HG02642 (cell line): Measurements from ENCODE around the gene FSTL4.

Source experiments
- ATAC-seq: cut with Tn5 transposase; IDR thresholded peaks from one replicate; pipeline ENCODE4 v1.9.1; 2021; ENCODE audit warnings: mild to moderate bottlenecking; ENCODE audit not compliant: unreplicated experiment, poor library complexity

The FSTL4 gene

DNA sequence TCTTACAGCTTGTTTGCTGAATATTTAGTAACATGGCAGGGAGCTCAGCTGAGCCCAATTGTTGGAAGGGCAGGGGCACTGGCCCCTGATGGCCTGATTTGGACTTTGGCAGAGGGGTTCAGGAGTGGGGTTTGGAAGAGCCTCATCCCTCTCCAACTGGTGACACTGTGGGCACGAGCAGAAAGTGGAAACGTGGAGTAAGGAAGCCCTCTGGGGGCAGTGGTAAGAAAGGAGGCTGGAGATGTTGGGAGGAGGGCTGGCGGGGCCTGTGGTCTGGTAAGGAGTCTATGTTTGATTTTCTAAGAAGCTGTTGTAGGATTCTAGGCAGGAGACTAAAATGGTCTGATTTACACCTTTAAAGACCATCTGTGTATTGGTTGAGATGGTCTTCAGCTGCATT is 351.6 kb downstream of the FSTL4 start:
- no peak for ATAC-seq

DNA sequence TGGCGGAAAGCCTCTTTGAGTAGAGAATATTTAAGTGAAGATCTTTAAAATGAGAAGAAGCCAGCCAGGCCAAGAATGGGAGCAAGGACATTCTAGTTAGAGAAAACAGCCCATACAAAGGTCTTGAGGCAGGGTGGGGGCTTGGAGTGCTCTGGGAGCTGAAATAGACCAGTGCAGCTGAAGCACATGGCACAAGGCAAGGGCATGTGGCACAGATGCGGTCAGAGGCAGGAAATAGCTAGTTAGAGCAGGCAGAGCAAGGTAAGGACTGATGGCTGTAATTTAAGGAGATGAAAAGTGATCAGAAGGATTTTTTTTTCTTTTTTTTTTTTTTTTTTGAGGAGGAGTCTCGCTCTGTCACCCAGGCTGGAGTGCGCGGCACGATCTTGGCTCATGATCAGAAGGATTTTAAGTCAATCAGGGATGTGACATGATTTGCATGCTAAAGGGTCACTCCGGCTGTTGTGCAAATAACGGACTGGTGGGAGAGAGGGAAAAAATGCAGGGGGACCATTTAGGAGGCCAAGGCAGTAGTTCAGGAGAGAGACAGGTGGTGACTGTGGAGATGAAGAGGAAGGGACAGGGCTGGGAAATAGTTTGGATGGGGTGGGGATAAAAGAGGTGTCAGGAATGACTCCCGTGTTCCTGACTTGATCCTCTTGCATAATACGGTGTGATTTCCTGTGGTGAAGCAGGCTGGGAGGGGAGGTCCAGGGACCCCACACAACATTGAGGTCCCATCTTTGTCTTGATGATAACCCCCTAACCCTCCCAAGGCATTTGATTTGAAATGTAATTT is 352.9 kb downstream of the FSTL4 start:
- ATAC-seq, result no peak

DNA sequence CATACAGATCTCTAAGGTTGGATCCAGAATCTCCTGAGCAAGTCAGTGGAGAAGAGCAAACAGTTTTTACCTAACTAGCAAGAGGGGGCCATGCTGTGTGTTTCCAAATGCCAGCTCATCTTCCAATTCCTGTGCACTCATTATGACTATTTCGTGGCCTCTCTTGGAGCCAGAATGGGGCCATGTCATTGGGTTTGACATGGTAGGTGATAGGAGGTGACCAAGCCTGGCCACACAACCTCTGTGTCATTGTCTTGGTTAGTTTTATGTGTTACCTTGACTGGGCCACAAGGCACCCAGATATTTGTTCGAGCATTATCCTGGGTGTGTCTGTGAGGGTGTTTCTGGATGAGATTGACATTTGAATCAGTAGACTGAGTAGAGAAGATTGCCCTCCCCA is 354.4 kb downstream of the FSTL4 start:
- ATAC-seq, result no peak

DNA sequence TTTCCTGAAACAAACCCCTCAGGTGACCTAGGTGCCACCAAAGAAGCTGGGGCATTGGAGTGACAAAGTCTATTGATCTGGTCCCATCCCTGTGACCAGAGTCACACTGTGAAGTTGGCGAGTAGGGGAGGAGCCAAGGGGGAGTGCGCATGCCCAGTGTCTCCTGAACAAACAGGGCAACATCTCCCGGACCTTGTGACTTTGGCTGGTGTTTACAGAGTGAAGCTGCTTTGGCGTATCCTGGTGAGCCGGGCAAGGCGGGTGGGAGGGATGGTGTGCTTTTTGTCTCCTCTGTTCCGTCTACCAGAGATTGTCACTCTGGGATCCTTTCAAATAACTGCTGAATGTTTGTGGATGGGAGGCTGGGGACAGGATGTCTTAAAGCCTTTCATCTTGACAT is 356.1 kb downstream of the FSTL4 start:
- ATAC-seq, result no peak

DNA sequence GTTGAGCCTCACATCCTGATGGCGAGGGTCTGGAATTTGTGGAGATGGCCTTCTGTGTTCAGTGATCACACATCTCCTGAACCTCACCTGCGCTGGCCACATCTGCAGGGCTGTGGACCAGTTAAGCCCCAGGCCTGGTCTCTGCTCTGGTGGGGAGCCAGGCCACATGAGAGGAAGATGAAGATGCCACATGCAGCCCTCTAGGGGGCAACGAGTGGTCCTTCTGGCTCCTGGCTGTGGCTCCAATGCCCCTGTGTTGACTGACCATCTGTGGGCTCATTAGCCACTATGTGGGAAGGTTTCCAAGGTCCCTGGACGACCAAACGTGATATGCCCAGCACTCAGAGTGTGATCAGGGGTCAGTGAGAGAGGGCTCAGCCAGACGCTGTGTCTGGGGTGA is 357.5 kb downstream of the FSTL4 start:
- no peak for ATAC-seq

DNA sequence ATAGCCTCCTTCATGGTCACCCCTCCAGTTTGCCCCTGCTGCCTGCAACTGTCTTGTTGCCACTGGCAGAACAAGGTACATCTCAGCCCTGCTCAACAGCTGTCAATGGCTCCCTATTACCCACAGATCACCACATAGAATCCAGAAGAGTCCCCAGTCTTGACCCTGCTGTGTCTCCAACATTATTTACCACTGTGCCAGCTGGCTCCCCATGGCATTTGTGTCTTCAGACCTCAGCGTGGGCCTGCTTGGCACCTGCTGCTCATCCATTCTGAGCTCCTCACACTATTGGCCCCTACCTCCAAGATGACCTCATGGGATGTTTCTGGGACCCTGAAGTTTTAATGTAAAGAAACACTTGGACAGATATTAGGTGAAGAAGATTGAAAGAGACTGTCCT is 358.7 kb downstream of the FSTL4 start:
- ATAC-seq, result no peak

DNA sequence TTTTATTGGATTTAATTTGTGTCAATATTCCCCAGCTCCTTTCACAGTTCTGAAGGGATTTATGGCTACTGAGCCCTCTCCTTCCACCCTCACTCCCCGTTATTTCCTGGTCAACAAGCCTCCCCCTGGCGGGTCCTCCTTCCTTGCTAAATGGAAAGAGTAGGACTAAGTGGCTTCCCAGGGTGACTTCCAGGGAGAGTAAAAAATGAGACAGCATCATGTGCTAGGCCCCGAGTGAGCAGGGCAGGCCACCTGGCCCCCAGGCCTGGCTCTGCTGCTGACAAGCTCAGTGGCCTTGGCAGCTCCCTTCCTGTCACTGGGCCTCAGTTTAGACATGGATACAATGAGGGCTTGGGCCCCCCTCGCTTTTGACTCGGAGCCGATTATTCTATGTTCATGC is 359.3 kb downstream of the FSTL4 start:
- ATAC-seq, result no peak

DNA sequence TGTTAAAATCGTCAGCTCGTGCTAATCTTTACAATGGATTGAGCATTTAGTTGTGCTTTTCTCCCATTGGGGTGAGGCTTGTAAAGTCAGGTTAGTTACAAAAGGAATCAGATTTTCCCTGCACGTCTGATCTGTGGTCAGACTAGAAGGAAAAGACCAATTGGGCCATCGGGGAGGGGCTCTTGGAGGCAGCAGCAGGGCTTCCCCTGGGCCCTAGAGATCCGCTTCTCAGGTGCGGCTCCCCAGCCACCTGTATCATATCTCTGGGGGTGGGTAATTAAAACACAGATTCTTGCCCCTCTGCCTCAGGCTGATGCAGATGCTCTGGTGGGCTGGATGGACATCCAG is 360.2 kb downstream of the FSTL4 start:
- ATAC-seq, result no peak

DNA sequence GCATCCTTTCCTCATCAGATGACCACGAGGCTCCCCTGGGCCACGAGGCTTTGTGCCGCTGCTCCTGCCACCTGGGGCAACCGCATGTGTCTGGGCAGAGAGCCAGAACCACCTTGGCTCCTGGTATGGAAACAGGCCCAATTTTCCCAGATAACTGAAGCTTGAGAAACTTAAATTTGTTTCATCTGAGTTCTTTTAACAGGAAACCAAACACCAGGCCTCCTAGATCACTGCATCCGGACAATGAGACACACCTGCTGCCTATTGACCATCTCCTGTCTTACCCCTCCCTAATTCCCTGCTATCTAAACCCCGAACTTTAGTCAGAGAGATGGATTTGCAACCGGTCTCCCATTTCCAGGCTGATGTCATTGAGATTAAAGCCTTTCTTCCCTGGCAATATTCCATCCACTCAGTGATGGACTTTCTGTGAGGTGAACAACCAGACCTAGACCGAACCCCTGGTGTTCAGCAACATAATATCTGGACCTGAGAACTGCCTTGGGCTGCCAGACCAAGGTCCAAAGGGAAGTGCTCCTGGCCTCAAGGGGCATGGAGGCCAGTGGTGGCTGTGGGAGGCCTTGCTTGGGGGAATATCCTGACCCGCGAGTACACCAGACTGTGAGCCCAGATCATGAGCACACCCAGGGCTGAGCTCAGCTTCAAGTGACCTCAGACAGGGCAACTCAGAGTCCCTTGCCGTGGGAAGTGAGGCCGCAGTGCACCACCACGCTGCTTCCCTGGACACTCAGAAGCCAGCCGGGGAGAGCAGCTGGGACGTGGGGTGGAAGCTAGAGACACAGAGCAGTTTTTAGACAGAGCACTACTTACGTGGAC is 360.8 kb downstream of the FSTL4 start:
- no peak for ATAC-seq

DNA sequence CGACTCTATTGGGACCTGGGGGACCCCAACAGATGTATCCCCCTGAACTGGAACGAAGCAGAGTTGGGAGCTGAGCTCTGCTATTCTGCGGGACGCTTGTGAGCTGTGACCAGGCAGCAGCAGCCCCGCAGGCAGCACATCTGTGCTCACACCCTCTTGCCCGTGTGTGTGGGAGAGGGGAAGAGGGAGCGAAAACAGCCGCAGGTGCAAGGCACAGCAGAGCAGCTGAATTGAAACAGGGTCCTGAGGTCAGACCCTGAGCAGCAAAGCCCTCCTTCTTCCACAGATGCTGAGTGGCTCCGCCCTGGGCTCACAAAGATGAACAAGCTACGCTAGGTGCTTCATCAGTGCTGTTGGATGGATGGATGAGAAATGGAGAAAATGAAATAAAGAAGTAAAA is 361.8 kb downstream of the FSTL4 start:
- ATAC-seq, result no peak

DNA sequence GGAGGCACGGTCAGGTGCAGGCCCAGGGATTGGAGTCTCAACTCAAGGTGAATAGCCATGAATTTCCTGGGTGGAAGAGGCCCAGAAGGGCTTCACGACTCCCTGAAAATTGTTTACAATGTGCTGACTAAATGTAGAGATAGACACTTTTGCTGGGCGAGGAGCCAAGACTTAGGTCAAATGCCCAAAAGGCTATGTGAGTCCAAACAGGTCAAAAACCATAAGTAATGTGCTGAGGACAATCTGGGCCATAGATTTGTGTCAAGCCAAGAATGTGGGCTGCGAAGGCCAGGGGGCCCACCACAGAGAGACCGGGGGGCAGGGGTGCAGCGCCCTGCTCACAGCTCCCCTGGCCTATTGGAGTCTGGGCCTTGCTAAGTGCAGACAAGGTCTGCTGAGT is 362.7 kb downstream of the FSTL4 start:
- ATAC-seq, result no peak

DNA sequence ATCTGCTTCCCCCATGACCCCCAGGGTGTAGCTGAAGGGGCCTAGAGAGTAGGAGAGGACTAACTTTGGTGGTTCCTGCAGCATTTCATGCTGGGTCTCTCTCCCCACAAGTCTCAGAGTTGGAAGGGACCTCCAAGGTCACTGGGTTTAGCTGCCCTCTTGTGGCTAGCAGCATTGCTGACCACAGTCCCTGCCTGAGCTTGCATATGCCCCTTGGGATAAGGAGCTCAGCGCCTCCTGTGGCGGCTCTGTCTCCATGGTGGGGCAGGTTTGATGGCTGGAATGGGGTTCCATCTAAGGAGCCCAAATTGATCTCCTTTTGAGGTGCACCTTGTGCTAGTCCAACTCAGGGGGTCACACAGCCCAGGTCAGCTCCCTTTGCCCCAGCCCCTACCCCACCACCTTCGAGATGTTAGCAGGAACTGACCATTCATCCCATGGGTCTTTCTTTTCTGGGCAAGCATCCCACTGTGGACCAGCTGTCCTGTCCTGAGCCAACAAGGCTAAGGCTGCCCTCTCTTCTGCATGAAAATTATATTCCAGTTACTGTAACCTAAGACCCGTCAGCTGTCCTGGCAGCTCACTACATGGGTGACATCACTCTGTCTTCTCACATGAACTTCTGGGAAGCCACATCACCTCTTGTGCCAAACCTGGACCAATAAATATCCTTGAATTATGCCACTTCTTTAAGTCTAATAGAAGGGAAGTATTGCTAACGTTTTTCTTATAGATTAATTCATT is 364.3 kb downstream of the FSTL4 start:
- no peak for ATAC-seq

DNA sequence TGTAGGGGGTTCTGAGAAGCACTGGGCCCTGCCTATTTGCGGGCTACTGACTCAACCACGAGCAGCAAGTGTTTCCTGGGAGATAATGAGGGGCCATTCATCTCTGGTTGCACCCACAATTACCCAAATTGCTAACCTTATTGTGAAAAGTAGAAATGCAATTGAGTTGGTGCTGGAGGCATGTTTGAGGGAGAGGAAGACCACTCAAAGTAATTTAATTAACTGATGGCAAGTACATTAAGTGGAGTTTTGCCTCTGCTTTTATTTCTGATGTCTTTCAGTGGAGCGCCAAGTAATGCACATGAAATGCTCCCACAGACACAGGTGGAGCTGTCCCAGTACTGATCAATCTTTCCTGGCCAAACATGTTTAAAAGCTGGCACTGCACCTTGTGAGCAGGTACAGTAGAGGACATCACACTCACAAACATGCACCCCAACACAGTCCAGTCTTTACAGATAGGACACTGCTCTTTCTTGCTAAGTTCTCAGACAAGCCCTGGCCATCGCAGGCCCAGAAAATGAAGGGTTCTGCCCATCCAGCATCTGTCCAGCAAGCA is 365.1 kb downstream of the FSTL4 start:
- ATAC-seq, result no peak

DNA sequence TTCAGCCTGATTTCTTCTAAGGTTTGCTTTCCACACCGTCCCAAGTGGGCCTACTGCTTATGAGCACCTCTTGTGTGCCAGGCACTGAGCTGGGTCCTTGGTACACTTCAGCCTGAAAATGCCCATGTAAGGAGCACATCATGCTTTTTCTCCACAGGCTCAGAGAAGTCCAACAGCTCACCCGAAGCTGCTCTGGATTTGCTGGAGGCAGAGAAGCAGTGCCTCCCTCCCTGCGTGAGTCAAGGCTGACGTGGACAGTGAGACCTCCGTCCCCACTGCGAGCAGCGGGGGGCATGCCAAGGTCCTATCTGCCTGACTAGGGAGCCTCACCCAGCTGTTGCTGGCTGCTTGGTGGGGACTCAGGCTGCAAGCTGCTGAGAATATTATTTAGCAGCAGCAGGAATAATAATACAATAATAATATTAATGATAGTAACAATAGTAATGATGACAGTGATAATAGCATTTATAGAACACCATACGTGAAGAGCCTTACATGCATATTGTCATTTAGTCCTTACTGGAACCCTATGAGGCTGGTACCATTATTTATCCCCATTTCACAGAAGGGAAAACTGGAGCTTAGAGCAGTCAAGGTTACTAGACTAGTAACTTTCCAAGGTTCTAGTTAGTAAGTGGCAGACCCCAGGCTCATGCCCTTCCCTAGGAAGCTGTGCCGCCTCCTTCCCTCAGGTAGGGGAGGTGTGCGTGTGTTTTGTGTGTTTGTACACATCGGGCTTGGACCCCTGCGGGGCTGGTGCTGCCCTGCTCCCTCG is 365.8 kb downstream of the FSTL4 start:
- no peak for ATAC-seq

DNA sequence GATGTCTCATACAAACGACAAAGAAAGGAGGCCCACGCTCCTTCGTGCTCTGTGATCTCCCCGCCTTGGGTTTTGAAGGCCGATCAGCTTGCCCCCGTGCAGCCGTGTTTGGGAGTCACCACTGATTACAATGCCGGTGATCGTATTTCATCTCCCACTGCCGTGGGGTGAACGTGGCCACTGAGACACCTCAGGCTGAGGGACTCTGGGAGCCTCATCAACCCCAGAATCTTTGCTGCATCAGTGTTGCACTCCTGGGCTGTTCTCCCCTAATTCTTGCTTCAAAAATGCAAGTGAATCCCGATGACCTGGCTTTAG is 366.3 kb downstream of the FSTL4 start:
- ATAC-seq, result no peak

DNA sequence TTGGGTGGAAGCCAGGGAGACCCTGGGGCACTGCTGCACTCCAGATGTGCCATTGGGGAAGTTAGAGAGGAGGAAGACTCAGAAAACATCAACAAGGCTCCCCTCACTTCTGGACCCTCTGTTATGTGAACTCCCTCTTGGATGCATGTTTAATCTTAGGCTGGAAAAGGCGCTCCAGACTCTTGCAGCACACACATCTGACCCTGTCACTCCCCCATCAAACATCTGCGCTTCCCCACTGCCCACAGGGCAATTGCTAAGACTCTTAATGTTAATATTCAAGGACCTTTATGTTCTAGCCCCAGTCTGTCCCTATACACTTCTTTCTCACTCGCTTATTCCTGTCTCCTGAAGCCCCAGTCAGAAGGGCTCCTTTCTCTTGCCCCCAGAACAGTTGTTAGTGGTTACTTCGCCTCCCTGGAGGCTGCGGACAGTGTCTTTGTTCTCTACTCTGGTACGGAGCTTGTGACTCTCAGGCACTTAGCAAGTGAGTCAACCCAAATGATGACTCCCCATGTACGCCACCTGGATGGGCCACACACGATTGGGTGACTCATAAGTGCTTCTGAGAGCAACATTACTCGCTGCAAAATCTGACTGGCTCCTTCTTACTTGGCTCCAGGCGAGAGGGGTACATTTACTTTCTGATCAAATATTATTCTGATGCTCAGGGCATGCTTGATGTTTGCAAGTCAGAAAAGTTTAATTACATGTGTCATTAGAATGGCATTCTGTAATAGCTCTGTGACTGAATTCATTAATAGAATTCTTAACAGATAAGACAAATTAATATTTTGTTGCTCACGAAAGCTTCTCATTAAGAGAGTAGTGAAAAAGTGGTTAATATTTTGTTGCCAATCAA is 366.9 kb downstream of the FSTL4 start:
- ATAC-seq, result no peak

DNA sequence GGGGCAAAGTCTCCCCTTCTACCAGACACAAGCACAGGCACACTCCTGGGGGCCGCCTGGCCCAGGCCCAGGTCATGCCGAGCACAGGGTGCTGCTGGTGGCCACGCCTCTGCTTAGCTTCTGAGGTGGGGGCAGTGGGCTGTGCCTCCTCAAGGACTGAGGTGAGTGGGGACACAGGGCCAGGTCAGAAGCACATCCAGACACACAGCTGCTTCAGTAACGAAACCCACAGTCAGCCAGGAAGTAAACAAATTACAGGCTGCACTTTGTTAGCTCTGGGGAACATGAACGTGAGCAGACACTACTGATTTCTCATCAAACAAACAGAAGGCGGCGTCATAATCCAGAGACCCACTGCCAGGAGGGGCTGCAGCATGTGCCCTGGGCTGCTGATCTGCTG is 368.1 kb downstream of the FSTL4 start:
- no peak for ATAC-seq

DNA sequence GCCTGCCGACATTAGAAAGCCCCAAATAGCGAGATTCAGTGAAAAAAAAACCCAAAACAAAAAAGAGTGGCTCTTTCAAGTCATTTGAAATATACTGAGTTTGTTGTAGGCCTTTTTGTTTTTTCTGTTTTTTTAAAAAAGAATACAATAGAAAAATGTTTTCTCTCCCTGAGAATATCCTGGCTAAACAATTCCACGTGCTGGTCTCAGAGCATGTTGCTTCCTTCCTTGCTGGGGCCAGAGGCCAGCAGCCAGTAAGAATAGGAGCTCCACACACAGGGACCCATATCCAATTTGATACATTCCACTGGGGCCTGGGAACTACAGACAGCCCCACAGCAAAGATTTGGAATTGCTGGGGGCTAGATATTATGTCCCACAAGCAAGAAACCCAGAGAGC is 369.1 kb downstream of the FSTL4 start:
- ATAC-seq, result no peak

DNA sequence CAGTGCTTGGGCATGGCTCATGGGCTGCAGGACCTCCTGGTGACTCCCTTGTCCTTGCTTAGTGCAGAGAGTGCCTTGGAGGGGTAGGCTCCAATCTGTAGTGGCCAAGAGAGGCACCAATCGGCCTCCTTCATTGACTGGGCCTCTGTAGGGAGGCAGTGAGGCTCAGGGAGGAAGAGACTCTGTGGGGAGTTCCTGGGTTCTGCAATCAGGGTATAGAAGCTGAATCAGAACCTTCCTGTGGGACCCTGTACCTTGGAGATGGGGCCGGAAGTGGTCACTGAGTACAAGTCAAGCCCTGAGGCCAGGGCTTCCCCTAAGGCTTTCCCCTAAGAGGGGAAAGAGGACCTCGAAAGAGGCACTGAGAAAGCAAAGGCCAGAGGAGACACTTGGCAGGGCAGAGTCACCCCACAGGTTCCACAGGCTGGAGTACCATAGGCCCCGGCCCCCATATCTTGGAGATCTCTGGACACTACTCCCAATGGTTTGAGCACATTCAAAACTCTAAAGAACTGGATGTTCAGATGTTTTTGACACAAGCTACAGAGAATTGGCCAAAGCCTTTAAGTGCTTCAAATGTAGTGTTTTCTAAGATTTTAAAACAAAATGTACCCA is 370.0 kb downstream of the FSTL4 start:
- no peak for ATAC-seq
